C4-2B (cell line): Measurements from ENCODE around the gene PLA2G2E.

Experiments used
- H3K27ac ChIP-seq: fragments of 450-650 bp; 2 replicates; pipeline ENCODE4 v1.5.1; 2017
- ZFX ChIP-seq: fragments of 450-650 bp; IDR thresholded peaks from 2 replicates; pipeline ENCODE4 v1.6.1; 2017
- TF ChIP-seq, protein P1 (sequence below): fragments of 450-650 bp; conservative IDR thresholded peaks from 2 replicates; pipeline ENCODE4 v1.5.1; 2017; ENCODE audit warnings: mild to moderate bottlenecking

PLA2G2E gene

DNA sequence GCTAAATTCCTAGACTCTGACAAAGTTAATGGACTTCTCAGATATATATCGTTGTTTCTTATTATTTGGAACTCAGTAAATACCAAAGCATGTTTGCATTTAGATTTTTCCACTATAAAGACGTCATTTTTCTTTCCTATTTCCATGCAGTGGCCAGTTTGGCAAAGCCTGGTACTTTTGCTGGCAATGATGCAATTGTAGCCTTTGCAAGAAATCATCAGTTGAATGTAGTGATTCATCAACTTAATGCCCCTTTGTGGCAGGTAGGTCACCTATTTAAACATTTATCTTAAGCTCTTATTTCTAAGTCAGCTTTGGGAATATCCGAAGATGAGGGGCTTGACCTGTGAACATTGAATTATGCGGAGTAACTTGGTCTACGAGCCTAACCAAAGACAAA is 29.2 kb downstream of the PLA2G2E start:
- TF ChIP-seq, protein P1, sequence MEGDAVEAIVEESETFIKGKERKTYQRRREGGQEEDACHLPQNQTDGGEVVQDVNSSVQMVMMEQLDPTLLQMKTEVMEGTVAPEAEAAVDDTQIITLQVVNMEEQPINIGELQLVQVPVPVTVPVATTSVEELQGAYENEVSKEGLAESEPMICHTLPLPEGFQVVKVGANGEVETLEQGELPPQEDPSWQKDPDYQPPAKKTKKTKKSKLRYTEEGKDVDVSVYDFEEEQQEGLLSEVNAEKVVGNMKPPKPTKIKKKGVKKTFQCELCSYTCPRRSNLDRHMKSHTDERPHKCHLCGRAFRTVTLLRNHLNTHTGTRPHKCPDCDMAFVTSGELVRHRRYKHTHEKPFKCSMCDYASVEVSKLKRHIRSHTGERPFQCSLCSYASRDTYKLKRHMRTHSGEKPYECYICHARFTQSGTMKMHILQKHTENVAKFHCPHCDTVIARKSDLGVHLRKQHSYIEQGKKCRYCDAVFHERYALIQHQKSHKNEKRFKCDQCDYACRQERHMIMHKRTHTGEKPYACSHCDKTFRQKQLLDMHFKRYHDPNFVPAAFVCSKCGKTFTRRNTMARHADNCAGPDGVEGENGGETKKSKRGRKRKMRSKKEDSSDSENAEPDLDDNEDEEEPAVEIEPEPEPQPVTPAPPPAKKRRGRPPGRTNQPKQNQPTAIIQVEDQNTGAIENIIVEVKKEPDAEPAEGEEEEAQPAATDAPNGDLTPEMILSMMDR: no peak
- no peak for TF ChIP-seq ZFX
- no peak overlapping the region for H3K27ac ChIP-seq

DNA sequence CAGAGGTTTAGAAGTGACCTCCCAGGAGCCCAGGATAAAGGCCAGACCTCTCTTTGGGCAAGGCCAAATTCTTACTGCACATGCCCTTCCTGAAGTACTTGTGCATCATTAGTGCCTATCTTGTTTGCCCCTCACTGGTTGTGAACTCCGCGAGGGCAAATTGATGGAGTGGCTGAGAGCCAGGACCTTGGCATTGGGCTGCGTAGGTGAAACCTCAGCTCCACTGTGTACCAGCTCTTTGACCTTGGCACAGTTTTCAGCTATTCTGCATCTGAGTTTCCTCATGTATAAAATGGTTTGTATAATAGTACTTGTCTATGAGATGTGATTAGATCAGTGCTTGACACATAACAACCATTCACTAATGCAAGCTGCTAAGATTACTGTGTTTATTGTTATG is 29.7 kb downstream of the PLA2G2E start:
- H3K27ac ChIP-seq: no peak overlapping the region
- TF ChIP-seq, protein P1: no peak
- no peak for TF ChIP-seq ZFX

DNA sequence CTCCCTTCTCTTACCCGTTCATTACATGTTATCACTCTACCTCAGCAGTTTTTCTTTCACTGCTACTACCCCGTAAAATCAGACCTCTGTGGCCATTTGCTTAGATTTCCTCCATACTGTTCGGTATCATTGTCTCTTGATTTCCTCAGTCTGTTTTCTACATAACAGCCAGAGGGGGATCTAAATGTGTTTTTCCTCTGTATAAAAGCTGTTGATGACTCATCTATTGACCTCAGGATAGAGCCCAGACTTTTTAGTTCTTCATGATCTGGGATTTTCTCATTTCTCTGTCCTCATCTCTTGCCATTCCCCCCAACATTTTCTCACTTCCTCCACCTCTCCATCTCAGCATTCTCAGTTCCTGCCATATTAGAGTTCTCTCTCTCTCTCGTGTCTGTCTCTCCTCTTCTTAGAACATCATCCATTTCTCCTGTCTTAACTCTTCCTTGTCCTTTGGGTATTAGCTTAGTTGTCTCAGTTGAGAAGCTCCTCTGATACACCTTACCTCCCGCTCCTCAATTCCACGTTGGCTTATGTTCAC is 30.7 kb downstream of the PLA2G2E start:
- H3K27ac ChIP-seq: no peak overlapping the region
- TF ChIP-seq, protein P1: no peak
- TF ChIP-seq ZFX: no peak

DNA sequence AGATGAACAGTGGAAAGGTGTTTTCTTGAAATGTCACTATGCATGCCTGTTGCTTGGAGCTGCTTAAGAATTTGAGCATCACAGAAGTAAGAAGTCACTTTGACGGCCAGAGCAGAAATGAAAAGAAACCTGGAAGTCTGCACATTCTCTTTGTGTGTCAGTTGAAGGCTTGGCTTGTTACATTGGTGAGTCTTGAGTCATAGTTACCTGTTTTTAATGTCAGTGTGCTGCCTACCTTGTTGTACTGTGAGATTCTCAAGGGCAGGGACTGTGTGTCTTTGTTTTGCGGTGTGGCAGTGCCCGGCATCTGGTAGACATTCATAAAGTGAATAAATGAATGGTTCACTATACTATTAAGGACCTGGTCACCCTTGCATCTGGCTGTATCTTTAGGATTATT is 31.3 kb downstream of the PLA2G2E start:
- TF ChIP-seq ZFX: no peak
- TF ChIP-seq, protein P1: no peak
- no peak overlapping the region for H3K27ac ChIP-seq

DNA sequence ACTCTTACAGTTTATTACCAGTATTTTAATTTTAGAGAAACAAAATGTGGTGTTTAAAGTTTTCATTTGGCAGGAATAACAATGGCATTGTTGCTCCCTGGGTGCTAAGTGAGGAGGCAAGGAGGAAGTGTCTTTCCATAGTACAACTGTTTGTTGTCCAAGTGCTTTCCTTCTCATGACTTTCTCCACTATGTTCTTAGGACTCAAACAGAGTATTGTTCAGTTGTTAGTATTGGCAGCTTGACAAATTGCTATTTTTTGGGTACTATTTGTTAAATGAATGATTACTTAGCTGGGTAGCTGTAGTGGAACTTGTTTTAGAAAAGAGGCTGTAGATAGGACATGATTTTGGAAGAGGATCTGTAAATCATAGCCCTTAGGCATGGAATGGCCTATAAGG is 33.8 kb downstream of the PLA2G2E start:
- H3K27ac ChIP-seq: no peak overlapping the region
- TF ChIP-seq ZFX: no peak

DNA sequence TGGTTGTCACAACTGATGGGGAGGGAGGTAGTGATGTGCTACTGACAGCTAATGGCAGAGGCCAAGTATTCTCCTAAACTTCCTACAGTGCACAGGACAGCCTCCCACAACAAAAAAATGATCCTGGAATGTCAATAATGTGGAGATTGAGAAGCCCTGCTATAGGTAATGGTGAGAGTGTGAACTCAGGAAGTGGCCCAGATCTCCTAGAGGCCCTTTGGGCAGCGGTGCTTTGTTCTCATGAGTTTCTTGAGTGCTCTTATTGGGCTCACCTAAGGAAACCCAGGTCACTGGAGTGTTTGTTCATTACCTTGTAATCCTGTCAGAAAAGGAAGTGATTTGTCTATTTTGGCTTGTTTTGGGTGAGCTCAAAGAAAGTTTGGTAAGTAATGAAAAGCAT is 35.3 kb downstream of the PLA2G2E start:
- TF ChIP-seq, protein P1: no peak
- no peak for TF ChIP-seq ZFX
- no peak overlapping the region for H3K27ac ChIP-seq

DNA sequence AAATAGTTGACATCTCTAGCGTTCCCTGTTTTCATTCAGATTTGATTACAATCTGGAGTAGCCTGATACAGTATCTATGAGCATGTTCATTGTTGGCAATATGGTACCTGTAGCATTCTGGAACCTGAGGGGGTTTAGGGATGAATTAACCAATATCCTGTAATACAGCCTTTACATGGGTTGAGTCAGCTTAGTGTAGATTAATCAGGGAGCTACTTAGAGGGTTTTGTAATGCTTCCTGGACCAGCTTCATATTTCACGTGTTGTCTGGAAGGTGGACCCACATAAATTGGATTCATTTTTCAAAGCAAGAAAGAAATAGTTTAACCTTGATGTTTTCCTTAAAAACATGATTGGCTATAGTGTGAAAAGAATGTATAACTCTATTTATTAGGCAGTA is 37.6 kb downstream of the PLA2G2E start:
- TF ChIP-seq ZFX: no peak
- TF ChIP-seq, protein P1: no peak

DNA sequence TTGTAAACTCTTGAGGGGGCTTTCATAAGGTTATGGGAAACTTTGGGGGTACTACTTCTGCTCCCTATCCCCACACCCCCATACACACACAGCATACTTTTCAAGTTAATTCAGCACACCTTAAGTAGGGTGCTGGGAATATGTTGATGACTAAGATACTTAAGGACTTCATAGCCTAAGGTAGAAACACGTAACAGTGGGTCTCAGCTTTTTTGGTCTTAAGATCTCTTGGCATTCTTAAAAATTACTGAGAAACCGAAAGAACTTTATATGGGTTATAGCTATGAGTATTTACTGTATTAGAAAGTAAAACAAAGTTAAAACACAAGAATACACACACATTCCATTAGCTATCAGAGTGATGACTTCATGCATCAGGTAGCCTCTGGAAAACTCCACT is 39.1 kb downstream of the PLA2G2E start:
- no peak for TF ChIP-seq ZFX
- TF ChIP-seq, protein P1: no peak
- no peak overlapping the region for H3K27ac ChIP-seq

More for the DNA sequence above, 37.6 kb downstream of the PLA2G2E start:
- no peak overlapping the region for H3K27ac ChIP-seq
